RWPE2 (cell line): ENCODE measurements around the gene GJA10.

Source experiments
- ATAC-seq: fragments of 200-7000 bp; cut with Tn5 transposase; 3 replicates; pipeline ENCODE4 v1.9.1; 2021; ENCODE audit warnings: low read depth
- DNase-seq: peaks from one replicate; pipeline ENCODE4 v3.0.0-alpha.2; 2020; ENCODE audit warnings: low spot score
- H3K27ac ChIP-seq: fragments of 450-650 bp; 2 replicates; pipeline ENCODE4 v1.5.1; 2017; ENCODE audit warnings: mild to moderate bottlenecking; ENCODE audit not compliant: poor library complexity, severe bottlenecking
- H3K27me3 ChIP-seq: fragments of 250-450 bp; sonication (Bioruptor Pico); 2 replicates; pipeline ENCODE4 v1.5.1; 2021; ENCODE audit warnings: mild to moderate bottlenecking, moderate library complexity; ENCODE audit not compliant: insufficient read depth, poor library complexity, severe bottlenecking
- H3K36me3 ChIP-seq: fragments of 250-450 bp; sonication (Bioruptor Pico); 2 replicates; pipeline ENCODE4 v1.5.1; 2020; ENCODE audit warnings: low read depth, mild to moderate bottlenecking, moderate library complexity
- H3K4me1 ChIP-seq: fragments of 250-450 bp; sonication (Bioruptor Pico); 2 replicates; pipeline ENCODE4 v1.5.1; 2021; ENCODE audit warnings: mild to moderate bottlenecking, moderate library complexity; ENCODE audit not compliant: insufficient read depth, poor library complexity, severe bottlenecking
- H3K4me3 ChIP-seq: fragments of 250-450 bp; sonication (Bioruptor Pico); 2 replicates; pipeline ENCODE4 v1.5.1; 2021; ENCODE audit warnings: mild to moderate bottlenecking, moderate library complexity; ENCODE audit not compliant: severe bottlenecking
- H3K9me3 ChIP-seq: fragments of 250-450 bp; sonication (Bioruptor Pico); 2 replicates; pipeline ENCODE4 v1.5.1; 2021; ENCODE audit warnings: mild to moderate bottlenecking, moderate library complexity; ENCODE audit not compliant: severe bottlenecking
- TF ChIP-seq, protein P1 (sequence below): fragments of 450-650 bp; IDR thresholded peaks from one replicate; pipeline ENCODE4 v1.5.1; 2017; ENCODE audit warnings: mild to moderate bottlenecking, moderate library complexity; ENCODE audit not compliant: poor library complexity, severe bottlenecking

GJA10 gene

DNA sequence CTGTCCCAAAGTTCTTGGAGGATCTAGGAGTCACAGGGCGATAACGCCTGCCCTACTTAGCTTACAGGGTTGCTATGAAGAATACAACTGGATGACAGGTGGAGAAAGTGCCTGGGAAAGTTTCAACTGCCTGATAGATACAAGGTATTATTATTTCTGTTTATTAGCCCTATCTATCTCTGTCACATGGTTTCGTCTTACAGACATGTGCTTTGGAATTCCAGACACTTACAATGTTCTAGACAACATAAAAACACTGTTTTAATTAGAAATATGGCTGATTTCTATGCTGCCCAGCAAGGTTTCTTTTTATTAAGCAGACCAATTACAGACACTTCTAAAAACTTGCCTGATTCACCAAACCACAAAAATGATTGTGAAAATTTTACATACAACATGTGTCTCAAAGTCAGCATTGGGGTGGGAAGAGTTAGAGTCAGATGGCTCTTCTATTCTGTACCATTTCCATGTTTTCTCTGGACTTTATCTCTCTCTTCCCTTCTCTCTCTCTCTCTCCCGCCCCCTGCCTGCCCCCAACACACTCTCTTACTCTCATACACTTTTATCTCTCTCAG lies 50.0 kb downstream of the GJA10 start:
- ATAC-seq (no peak), DNase-seq (no peak)
- TF ChIP-seq, protein P1, sequence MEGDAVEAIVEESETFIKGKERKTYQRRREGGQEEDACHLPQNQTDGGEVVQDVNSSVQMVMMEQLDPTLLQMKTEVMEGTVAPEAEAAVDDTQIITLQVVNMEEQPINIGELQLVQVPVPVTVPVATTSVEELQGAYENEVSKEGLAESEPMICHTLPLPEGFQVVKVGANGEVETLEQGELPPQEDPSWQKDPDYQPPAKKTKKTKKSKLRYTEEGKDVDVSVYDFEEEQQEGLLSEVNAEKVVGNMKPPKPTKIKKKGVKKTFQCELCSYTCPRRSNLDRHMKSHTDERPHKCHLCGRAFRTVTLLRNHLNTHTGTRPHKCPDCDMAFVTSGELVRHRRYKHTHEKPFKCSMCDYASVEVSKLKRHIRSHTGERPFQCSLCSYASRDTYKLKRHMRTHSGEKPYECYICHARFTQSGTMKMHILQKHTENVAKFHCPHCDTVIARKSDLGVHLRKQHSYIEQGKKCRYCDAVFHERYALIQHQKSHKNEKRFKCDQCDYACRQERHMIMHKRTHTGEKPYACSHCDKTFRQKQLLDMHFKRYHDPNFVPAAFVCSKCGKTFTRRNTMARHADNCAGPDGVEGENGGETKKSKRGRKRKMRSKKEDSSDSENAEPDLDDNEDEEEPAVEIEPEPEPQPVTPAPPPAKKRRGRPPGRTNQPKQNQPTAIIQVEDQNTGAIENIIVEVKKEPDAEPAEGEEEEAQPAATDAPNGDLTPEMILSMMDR = no peak
- Histone ChIP-seq H3K27me3 (no peaks in the 10 kb centered on the region), H3K27ac (no peak overlapping the region), H3K9me3 (no peaks in the 10 kb centered on the region), H3K4me1 (peaks cover 6% of the 10 kb centered on the region), H3K4me3 (no peak overlapping the region), H3K36me3 (no peaks in the 10 kb centered on the region)

DNA sequence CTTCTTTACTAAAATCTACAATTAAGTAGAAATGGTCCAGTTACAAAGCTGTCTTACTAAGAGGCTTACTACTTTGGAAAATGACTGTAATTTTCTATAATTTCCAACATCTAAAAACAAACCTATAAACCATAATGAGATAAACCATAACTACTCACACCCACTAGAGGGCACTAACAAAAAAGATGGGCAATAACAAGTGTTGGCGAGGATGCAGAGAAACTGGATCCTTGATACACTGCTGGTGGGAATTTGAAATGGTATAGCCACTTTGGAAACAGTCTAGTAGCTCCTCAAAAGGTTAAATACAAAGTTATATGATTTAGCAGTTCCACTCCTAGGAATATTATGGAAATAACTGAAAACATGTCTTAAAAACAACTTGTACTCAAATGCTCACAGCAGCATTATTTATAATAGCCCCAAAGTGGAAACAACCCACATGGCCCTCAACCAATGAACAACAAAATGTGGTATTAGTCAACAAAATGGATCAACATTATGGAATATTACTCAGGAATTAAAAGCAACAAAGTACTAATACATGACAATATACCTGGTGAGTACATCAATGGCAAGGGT lies 50.6 kb downstream of the GJA10 start:
- no peaks in the 10 kb centered on the region for H3K36me3 ChIP-seq
- no peak overlapping the region for H3K4me3 ChIP-seq
- no peak for DNase-seq
- no peak for ATAC-seq
- H3K4me1 ChIP-seq = peaks cover 6% of the 10 kb centered on the region
- no peaks in the 10 kb centered on the region for H3K27me3 ChIP-seq
- H3K9me3 ChIP-seq = no peaks in the 10 kb centered on the region
- no peak overlapping the region for H3K27ac ChIP-seq
- TF ChIP-seq, protein P1 = peak; percentile 78
